Activated naive CD4-positive, alpha-beta T cell treated with anti-CD3 and anti-CD28 coated beads, Interleukin-2, amount 10 ng/mL, durations not matched to agents 5 hours and 36 hours (primary cell): Measurements from ENCODE around the gene TPRKB. TPM values are rescaled to one million over a fixed set of nuclear protein-coding genes. Genes with fewer than 3 reads are reported as not detected.

Source experiments
- total RNA-seq, 2 experiments: library from RNA; stranded (reverse); gene quantifications; one replicate each; pipeline ENCODE4 v1.2.3, GENCODE V29; 2021

TPRKB gene
- 10 to 100 TPM; 28.0 to 31.2 TPM for total RNA-seq

DNA sequence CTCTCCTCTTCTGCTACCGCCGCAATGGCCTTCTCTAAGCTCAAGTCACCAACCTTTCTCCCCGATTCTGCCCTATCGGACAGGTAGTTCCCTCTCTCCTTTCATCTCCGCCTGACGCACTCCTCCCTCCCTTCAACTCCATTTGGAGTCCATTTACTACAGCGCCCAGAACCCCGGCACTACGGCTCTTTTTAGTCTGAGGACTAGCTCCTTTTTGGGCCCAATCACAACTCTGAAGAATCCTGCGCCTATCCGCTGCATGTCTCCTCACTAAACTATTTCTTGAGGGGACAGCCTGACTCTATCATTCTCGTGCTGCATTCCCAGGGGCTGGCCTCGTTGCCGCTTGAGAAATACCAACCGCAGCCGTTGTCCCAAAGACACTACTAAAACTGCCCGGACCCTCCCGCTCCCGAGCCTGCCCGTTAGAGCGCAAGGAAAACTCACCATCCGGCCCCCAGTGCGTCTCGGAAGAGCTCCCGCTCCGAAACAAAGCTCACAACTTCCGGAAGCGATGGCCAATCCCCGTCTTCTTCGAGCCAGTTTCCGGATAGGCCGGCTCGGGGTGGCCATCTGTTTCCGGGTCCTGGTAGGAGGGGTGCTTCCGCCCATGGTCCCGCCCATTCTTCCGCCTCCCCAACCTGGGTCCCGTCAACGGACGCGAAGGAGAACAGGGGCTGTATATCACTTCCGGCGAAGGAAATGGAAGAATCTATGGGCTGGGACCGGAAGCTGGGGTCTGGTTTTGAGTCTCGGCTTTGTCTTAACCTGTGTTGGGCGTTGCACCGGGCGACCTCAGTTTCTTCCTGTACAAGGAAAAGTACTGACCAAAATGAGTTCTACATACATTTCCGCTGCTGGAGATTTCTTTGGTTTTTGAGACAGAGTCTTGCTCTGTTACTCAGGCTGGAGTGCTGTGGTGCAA, at the start of gene TPRKB:
Gene TPRKB (minus strand): TSS at position 491 of the 925 bp plus-strand sequence. CDS start 2,776 bp downstream, outside the sequence.

GRCh38 chr2:73783883-73784282, 46.7 kb upstream of the TPRKB start, which contains the start of gene C2orf78:
C2orf78 (plus strand) TSS chr2:73784183; CDS start chr2:73784310, 127 bp downstream.

DNA sequence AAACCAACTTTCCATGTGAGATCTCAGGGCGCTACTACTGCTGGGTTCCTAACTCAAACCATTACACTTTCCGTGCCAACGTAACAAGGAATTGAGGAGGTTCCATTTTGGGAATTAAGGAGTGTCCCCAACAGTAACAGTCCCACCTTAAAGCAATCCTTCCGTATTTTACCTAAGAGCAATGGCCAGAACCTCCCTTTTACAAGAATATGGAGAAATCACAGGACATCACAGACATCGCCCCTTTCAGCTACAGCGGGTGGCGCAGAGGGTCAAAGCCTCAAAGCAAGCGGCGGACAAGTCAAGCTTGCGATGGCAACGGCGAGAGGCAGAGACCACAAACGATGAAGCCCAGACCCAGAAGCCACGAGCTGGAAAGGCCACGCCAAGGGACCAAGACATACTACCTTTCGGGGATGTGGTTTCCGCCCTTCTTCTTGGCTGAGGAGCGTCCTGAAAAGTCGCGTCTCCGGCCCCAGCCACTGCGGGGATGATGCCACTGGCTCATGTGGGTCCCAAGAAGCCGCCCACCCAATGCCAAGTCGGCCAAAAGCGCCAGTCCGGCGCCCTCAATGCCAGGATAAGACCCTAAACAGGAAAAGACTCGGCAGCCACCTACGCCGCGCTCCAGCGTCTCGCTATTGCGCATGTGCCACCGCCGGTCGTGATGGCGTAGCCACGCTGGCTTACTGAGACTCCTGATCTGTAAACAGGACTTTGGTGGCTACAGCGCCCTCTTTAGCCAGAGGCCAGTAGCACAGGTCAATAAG, 42.5 kb upstream of the TPRKB start, which contains the start of gene DUSP11:
Gene DUSP11 (minus strand): TSS at position 637 of the 770 bp plus-strand sequence. CDS start 129 bp downstream, at position 508.

Other genes with a start within 250 kb of the TPRKB start
- not detected for gene NAT8, start 94.9 kb downstream of the TPRKB start, total RNA-seq
- 10 to 100 TPM; 25.5 to 30.1 TPM for gene DUSP11, start 42.8 kb upstream of the TPRKB start, total RNA-seq
- gene C2orf78, start 46.8 kb upstream of the TPRKB start, total RNA-seq = not detected
- 10 to 100 TPM; 37.4 to 39.9 TPM for gene STAMBP, start 91.6 kb upstream of the TPRKB start, total RNA-seq
- not detected for gene ACTG2, start 155.7 kb upstream of the TPRKB start, total RNA-seq
- gene DGUOK, start 189.5 kb upstream of the TPRKB start, total RNA-seq = 10 to 100 TPM; 65.6 to 70.2 TPM
- 10 to 100 TPM; 17.0 to 17.2 TPM for gene TET3, start 247.6 kb upstream of the TPRKB start, total RNA-seq